Lung (tissue), 12 donors: Measurements from ENCODE around the gene TRPM3. TPM values are rescaled to one million over a fixed set of nuclear protein-coding genes. Genes with fewer than 3 reads are reported as not detected.

Experiments used
- ATAC-seq: fragments of 200-7000 bp; cut with Tn5 transposase; one replicate; pipeline ENCODE4 v1.9.1; 2020; ENCODE audit warnings: moderate number of reproducible peaks; ENCODE audit not compliant: insufficient read depth, low FRiP score
- DNase-seq, 3 donors: peaks; one replicate each; pipeline ENCODE4 v3.0.0-alpha.2; 2013 to 2017
- H3K27ac ChIP-seq, 2 donors: one replicate each; pipeline ENCODE4 v1.5.1; 2013; ENCODE audit warnings: mild to moderate bottlenecking in 2 of 2, moderate library complexity in 2 of 2, control low read depth in 1 of 2, inconsistent platforms in 1 of 2, low read depth in 1 of 2, low read length in 1 of 2
- H3K27me3 ChIP-seq, 3 donors: one replicate each; pipeline ENCODE4 v1.5.1; 2013; ENCODE audit warnings: low read length in 2 of 3; ENCODE audit not compliant: control insufficient read depth in 3 of 3, insufficient read depth in 3 of 3
- H3K36me3 ChIP-seq, 4 donors: one replicate each; pipeline ENCODE4 v1.5.1; 2013; ENCODE audit warnings: low read length in 4 of 4, mild to moderate bottlenecking in 1 of 4, moderate library complexity in 1 of 4; ENCODE audit not compliant: control insufficient read depth in 4 of 4, insufficient read depth in 4 of 4
- H3K4me1 ChIP-seq, 5 donors: one replicate each; pipeline ENCODE4 v1.5.1; 2013; ENCODE audit warnings: low read length in 5 of 5, mild to moderate bottlenecking in 2 of 5, moderate library complexity in 1 of 5; ENCODE audit not compliant: control insufficient read depth in 5 of 5, insufficient read depth in 5 of 5
- H3K4me3 ChIP-seq: one replicate; pipeline ENCODE4 v1.5.1; 2013; ENCODE audit warnings: mild to moderate bottlenecking, control low read depth, moderate library complexity
- H3K9ac ChIP-seq, 2 donors: one replicate each; pipeline ENCODE4 v1.5.1; 2013; ENCODE audit warnings: low read length in 2 of 2, control low read depth in 1 of 2; ENCODE audit not compliant: insufficient read depth in 1 of 2
- H3K9me3 ChIP-seq, 4 donors: one replicate each; pipeline ENCODE4 v1.5.1; 2013; ENCODE audit warnings: low read length in 3 of 4, mild to moderate bottlenecking in 1 of 4, moderate library complexity in 1 of 4; ENCODE audit not compliant: control insufficient read depth in 4 of 4, insufficient read depth in 3 of 4
- WGBS, 2 donors: extraction: QIAGEN DNeasy Blood & Tissue Kit; methylation state at CpG; one replicate each; pipeline ENCODE4 v1.1.7; 2013; 5-methylcytosine and 5-hydroxymethylcytosine counted together
- polyA plus RNA-seq, 2 donors: library from polyadenylated mRNA; stranded (reverse); fragments of 200-250 nt; gene quantifications; one replicate each; pipeline ENCODE4 v1.2.1, GENCODE V29; 2013
- total RNA-seq, 2 donors: library from RNA; depleted of rRNA in 1 of 2; stranded (reverse); fragments of >200 nt in 1 of 2; gene quantifications; one replicate each; pipeline ENCODE4 v1.2.1, GENCODE V29; 2014 to 2021
- TF ChIP-seq, protein P1 (sequence below): IDR thresholded peaks from 2 replicates; pipeline ENCODE4 v1.5.1; 2012; ENCODE audit warnings: mild to moderate bottlenecking; ENCODE audit errors: control extremely low read depth, extremely low read depth
- donor health status: control.
- donor health status: control.
- donor health status: Bipolar disorder and iron deficiency.
- donor health status: healthy.
- donor health status: DM: yes; HTN: yes; CAD: no.

The TRPM3 gene
- total and polyA plus RNA-seq, 4 donors = 0.02 to 1.4 (median 0.49) TPM; not detected in 1

DNA sequence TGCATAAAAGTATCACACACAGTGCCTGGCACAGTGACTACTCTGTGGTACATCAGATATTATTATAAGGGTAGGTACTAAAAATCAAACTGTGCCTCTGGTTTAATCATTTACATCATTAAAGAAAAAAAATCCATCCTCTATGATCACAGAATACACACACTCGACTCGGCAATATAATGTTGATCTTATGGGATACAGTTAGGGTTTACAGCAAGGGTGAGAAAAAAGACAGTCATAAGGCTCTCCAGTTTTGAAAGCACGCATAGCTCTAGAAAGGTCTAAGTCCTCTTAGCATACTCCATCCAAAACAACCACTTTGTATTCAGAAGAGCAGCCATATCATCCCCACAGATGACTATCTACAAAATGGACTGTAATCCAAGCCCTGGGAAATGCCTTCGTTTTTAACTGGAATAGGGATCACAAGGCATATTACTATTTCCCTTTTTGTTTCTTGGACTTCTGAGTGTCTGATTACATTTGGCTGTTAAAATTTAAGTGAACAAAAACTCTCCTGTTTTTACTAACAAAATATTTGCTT lies 26.6 kb downstream of the TRPM3 start:
- Histone ChIP-seq H3K27me3 (no peaks in the 10 kb centered on the region), H3K9me3 (no peaks in the 10 kb centered on the region), H3K9ac (no peak overlapping the region), H3K27ac (no peak overlapping the region), H3K4me3 (no peak overlapping the region), H3K36me3 (no peaks in the 10 kb centered on the region), H3K4me1 (no peaks in the 10 kb centered on the region)
- TF ChIP-seq, protein P1, sequence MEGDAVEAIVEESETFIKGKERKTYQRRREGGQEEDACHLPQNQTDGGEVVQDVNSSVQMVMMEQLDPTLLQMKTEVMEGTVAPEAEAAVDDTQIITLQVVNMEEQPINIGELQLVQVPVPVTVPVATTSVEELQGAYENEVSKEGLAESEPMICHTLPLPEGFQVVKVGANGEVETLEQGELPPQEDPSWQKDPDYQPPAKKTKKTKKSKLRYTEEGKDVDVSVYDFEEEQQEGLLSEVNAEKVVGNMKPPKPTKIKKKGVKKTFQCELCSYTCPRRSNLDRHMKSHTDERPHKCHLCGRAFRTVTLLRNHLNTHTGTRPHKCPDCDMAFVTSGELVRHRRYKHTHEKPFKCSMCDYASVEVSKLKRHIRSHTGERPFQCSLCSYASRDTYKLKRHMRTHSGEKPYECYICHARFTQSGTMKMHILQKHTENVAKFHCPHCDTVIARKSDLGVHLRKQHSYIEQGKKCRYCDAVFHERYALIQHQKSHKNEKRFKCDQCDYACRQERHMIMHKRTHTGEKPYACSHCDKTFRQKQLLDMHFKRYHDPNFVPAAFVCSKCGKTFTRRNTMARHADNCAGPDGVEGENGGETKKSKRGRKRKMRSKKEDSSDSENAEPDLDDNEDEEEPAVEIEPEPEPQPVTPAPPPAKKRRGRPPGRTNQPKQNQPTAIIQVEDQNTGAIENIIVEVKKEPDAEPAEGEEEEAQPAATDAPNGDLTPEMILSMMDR = no peak
- ATAC-seq = no peak
- 69 to 81% methylated on average over 4 of the region's 4 CpGs for WGBS, 2 donors
- no peak for DNase-seq

DNA sequence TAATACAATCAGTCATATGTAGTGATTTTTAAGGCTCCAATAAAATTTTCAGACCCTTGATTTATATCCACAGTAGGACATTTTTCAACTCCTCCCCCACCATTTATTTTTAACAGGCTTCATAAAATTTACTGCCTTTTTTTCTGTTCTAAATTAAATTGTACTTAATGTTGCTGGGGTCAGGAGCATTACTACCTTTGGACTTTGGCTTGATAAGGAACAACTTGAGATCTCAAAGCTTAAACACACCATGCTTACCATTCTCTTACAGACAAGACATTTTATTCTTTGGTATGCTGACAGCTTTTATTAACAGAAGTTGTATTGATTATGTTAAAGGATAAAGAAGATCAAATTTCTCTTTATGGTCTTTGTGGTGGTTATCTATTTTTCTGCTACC lies 30.5 kb downstream of the TRPM3 start:
- ATAC-seq (no peak), DNase-seq (no peak)
- Histone ChIP-seq H3K4me3 (no peak overlapping the region), H3K36me3 (no peaks in the 10 kb centered on the region), H3K27me3 (no peaks in the 10 kb centered on the region), H3K9ac (no peak overlapping the region), H3K9me3 (no peaks in the 10 kb centered on the region), H3K27ac (no peak overlapping the region), H3K4me1 (no peaks in the 10 kb centered on the region)
- TF ChIP-seq, protein P1 = no peak

DNA sequence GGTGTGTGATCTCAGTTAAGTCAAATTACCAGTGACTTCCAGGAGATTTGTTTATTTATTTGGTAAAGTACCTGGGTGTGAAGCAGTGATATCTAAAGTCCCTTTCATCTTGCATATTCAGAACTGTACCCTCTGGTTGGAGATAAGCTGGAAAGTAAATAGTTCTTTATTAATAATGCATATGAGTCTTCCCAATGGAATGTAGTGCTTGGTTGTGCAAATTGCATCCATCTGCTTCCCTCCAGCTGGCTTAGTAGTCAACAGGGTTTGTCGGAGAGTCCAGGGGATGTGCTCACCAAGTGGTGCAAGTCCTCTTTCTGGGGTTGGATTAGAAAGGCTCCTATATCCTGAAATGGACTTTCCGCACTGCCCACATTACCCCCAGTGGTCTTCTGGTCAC lies 42.0 kb downstream of the TRPM3 start:
- 92 to 95% methylated on average over 2 of the region's 2 CpGs for WGBS, 2 donors
- Histone ChIP-seq H3K4me3 (no peak overlapping the region), H3K27ac (no peak overlapping the region), H3K4me1 (no peaks in the 10 kb centered on the region), H3K36me3 (no peaks in the 10 kb centered on the region), H3K27me3 (no peaks in the 10 kb centered on the region), H3K9ac (no peak overlapping the region), H3K9me3 (no peaks in the 10 kb centered on the region)
- TF ChIP-seq, protein P1 = no peak
- ATAC-seq (no peak), DNase-seq (no peak)

DNA sequence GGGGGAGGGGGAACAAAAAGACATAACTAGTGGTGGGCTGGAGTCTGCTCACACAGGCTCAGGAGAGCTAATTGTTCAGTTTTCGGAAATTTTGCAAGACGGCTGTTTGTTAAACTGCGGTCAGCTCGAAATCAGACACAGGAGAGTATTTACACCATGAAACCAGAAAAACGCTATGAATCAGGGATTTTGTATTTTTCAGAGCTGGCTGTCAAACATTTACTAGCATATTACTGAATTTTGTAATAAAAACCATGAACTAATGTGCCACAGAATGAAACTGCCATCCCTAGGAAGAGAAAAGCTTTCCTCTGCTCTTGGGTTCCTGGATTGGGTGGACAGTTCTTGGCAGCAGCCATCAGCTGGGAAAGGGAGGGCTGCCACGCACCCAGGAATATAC lies 45.3 kb downstream of the TRPM3 start:
- H3K4me3 ChIP-seq = no peak overlapping the region
- ATAC-seq (no peak), DNase-seq (no peak)
- H3K36me3 ChIP-seq = no peaks in the 10 kb centered on the region
- H3K27me3 ChIP-seq = no peaks in the 10 kb centered on the region
- no peak overlapping the region for H3K9ac ChIP-seq
- 82 to 94% methylated on average over 6 of the region's 6 CpGs for WGBS, 2 donors
- H3K27ac ChIP-seq = no peak overlapping the region
- H3K9me3 ChIP-seq = no peaks in the 10 kb centered on the region
- TF ChIP-seq, protein P1 = no peak
- no peaks in the 10 kb centered on the region for H3K4me1 ChIP-seq
